HepG2 (cell line): ENCODE measurements around the gene FAM210A. TPM values are rescaled to one million over a fixed set of nuclear protein-coding genes. Genes with fewer than 3 reads are reported as not detected.

ENCODE experiments used
- ATAC-seq: fragments of 200-7000 bp; cut with Tn5 transposase; 3 replicates; pipeline ENCODE4 v1.9.1; 2020; ENCODE audit warnings: mild to moderate bottlenecking, moderate library complexity
- BruUV-seq: library from RNA; stranded (reverse); fragments of 400-500 nt; replicated peaks from 2 replicates; lab custom pipeline; 2021; lab: Mats Ljungman, UMichigan
- CTCF ChIA-PET: fragments of 300-600 bp; formaldehyde crosslinking; extraction: SDS; loops from one replicate; lab custom pipeline; 2021; ENCODE audit warnings: low total read pairs, inconsistent platforms, low intra/inter-chr PET ratio; lab: Yijun Ruan, JAX
- POLR2A ChIA-PET: fragments of 350-600 bp; sonication (Branson Sonifier 250); formaldehyde crosslinking; loops from one replicate; lab custom pipeline; 2020; ENCODE audit warnings: antibody characterized with exemption, inconsistent platforms; lab: Yijun Ruan, JAX
- DNase-seq: peaks from one replicate; pipeline ENCODE4 v3.0.0-alpha.2; 2015; ENCODE audit warnings: low spot score
- FAIRE-seq: peaks from 3 replicates; lab custom pipeline; 2011; peaks lifted over from hg19 to GRCh38; lab: Jason Lieb, UNC
- H2AFZ ChIP-seq: one replicate; pipeline ENCODE4 v1.6.1; 2011; ENCODE audit warnings: low read length, inconsistent platforms
- H3K27ac ChIP-seq: fragments of 300-600 bp; 3 replicates; pipeline ENCODE4 v1.8.0; 2011; ENCODE audit warnings: mixed run types, mild to moderate bottlenecking, mixed read lengths, low read length, inconsistent platforms; ENCODE audit not compliant: insufficient read depth; ENCODE audit errors: extremely low read length
- H3K27me3 ChIP-seq, 2 experiments: fragments of 200-600 bp in 1 of 2; 2 replicates in 1 of 2; 3 replicates in 1 of 2; pipeline versions ENCODE4 v1.6.0 to v1.8.0; 2011; ENCODE audit warnings: low read length in 2 of 2, mild to moderate bottlenecking in 2 of 2, moderate library complexity in 2 of 2, inconsistent platforms in 1 of 2; ENCODE audit not compliant: insufficient read depth in 2 of 2, control insufficient read depth in 1 of 2
- H3K36me3 ChIP-seq, 2 experiments: fragments of 200-600 bp in 1 of 2; replicated peaks in 1 of 2; 2 replicates in 1 of 2; 3 replicates in 1 of 2; pipeline versions ENCODE4 v1.5.1 to v1.8.0; 2011; ENCODE audit warnings: low read length in 2 of 2, inconsistent platforms in 1 of 2; ENCODE audit not compliant: insufficient read depth in 2 of 2, control insufficient read depth in 1 of 2
- H3K4me1 ChIP-seq: 2 replicates; pipeline ENCODE4 v1.5.1; 2012; ENCODE audit warnings: low read length, inconsistent platforms; ENCODE audit not compliant: insufficient read depth
- H3K4me2 ChIP-seq: 2 replicates; pipeline ENCODE4 v1.6.0; 2011; ENCODE audit warnings: low read depth, low read length, inconsistent platforms
- H3K4me3 ChIP-seq, 3 experiments: fragments of 200-600 bp in 1 of 3; sonication (generic), shearing (Covaris generic) in 1 of 3; replicated peaks in 1 of 3; 2 replicates each; pipeline ENCODE4 v1.5.1; 2011 to 2016; ENCODE audit warnings: low read length in 3 of 3, inconsistent platforms in 2 of 3, low read depth in 2 of 3, mild to moderate bottlenecking in 2 of 3, control low read depth in 1 of 3, mixed read lengths in 1 of 3; ENCODE audit not compliant: insufficient read depth in 1 of 3
- H3K79me2 ChIP-seq: one replicate; pipeline ENCODE4 v1.6.1; 2011; ENCODE audit warnings: low read length, inconsistent platforms; ENCODE audit not compliant: insufficient read depth
- H3K9ac ChIP-seq: 2 replicates; pipeline ENCODE4 v1.6.0; 2011; ENCODE audit warnings: mild to moderate bottlenecking, low read depth, low read length, inconsistent platforms; ENCODE audit not compliant: insufficient read depth
- H3K9me3 ChIP-seq: 2 replicates; pipeline ENCODE4 v1.5.1; 2012; ENCODE audit warnings: mild to moderate bottlenecking, low read length
- H4K20me1 ChIP-seq: 2 replicates; pipeline ENCODE4 v1.6.0; 2011; ENCODE audit warnings: inconsistent platforms, mild to moderate bottlenecking, low read length, moderate library complexity; ENCODE audit not compliant: insufficient read depth
- ADNP ChIP-seq: sonication (generic); formaldehyde crosslinking; IDR thresholded peaks from 2 replicates; pipeline ENCODE4 v1.4.0; 2020; ENCODE audit warnings: missing genetic modification reagents
- ARNT2 ChIP-seq: sonication (generic); formaldehyde crosslinking; IDR thresholded peaks from 2 replicates; pipeline ENCODE4 v1.8.0; 2022; ENCODE audit warnings: mild to moderate bottlenecking, low read depth, missing genetic modification reagents, moderate library complexity
- BRD4 ChIP-seq: sonication (generic); formaldehyde crosslinking; IDR thresholded peaks from 2 replicates; pipeline ENCODE4 v1.4.0; 2020; ENCODE audit warnings: missing genetic modification reagents
- ELF4 ChIP-seq: sonication (generic); formaldehyde crosslinking; IDR thresholded peaks from 2 replicates; pipeline ENCODE4 v1.5.0; 2020; ENCODE audit warnings: missing genetic modification reagents, mild to moderate bottlenecking, moderate library complexity, borderline replicate concordance
- IKZF4 ChIP-seq: sonication (generic); formaldehyde crosslinking; IDR thresholded peaks from 2 replicates; pipeline ENCODE4 v1.5.1; 2020; ENCODE audit warnings: borderline replicate concordance, mild to moderate bottlenecking, low read depth, missing genetic modification reagents; ENCODE audit errors: not compliant biosample characterization
- KLF12 ChIP-seq: sonication (generic); formaldehyde crosslinking; IDR thresholded peaks from 2 replicates; pipeline ENCODE4 v1.4.0; 2020; ENCODE audit warnings: missing genetic modification reagents, borderline replicate concordance
- NFKB2 ChIP-seq: sonication (generic); formaldehyde crosslinking; IDR thresholded peaks from 2 replicates; pipeline ENCODE4 v1.4.0; 2020; ENCODE audit warnings: missing genetic modification reagents, borderline replicate concordance
- POLR2A ChIP-seq, 2 experiments: IDR thresholded peaks; 2 replicates each; pipeline ENCODE4 v1.6.1; 2011; ENCODE audit warnings: low read depth in 2 of 2, low read length in 2 of 2, mild to moderate bottlenecking in 1 of 2, moderate library complexity in 1 of 2; ENCODE audit not compliant: insufficient read depth in 1 of 2
- SMARCE1 ChIP-seq: fragments of 450-650 bp; IDR thresholded peaks from 2 replicates; pipeline ENCODE4 v1.6.1; 2017; ENCODE audit warnings: borderline replicate concordance
- SRSF4 ChIP-seq: fragments of 200-400 bp; formaldehyde crosslinking; IDR thresholded peaks from one replicate; pipeline ENCODE4 v1.6.1; 2018; ENCODE audit warnings: mild to moderate bottlenecking, low read depth, low read length, moderate library complexity; ENCODE audit not compliant: poor library complexity, severe bottlenecking
- ZBTB7B ChIP-seq: sonication (generic); formaldehyde crosslinking; IDR thresholded peaks from 2 replicates; pipeline ENCODE4 v1.4.0; 2020; ENCODE audit warnings: missing genetic modification reagents
- ZFP41 ChIP-seq: sonication (generic); formaldehyde crosslinking; IDR thresholded peaks from 2 replicates; pipeline ENCODE4 v1.4.0; 2020; ENCODE audit warnings: mild to moderate bottlenecking, missing genetic modification reagents, borderline replicate concordance
- ZNF772 ChIP-seq: sonication (generic); formaldehyde crosslinking; IDR thresholded peaks from 2 replicates; pipeline ENCODE4 v1.5.0; 2020; ENCODE audit warnings: mild to moderate bottlenecking, missing genetic modification reagents
- WGBS: methylation state at CpG from one replicate; pipeline ENCODE4 v1.1.6; 2017; ENCODE audit warnings: low lambda C conversion rate; 5-methylcytosine and 5-hydroxymethylcytosine counted together
- in situ Hi-C: cut with HindIII; loops from 2 replicates; pipeline ENCODE4 v1.10.0; 2017; ENCODE audit warnings: low pct_unique_long_range_greater_than_20kb; ENCODE audit not compliant: extremely low pct_ligation_motif_present
- intact Hi-C: fragments of 100-400 bp; cut with micrococcal nuclease; formaldehyde crosslinking; loops from one replicate; pipeline ENCODE4 v1.10.0; 2022; ENCODE audit not compliant: unreplicated experiment
- polyA plus RNA-seq, 8 experiments: library from polyadenylated mRNA; depleted of rRNA in 3 of 8; stranded (reverse) in 7 of 8; unstranded in 1 of 8; fragments of >200 nt; fragmentation: Illumina TruSeq in 4 of 8; extraction: Trizol in 4 of 8; gene quantifications; 2 replicates each; pipeline versions ENCODE4 v1.2.1 to v1.2.3, GENCODE V29; 2011 to 2016; ENCODE audit warnings: low read depth in 4 of 8, missing spikeins in 1 of 8, mixed read lengths in 1 of 8; ENCODE audit not compliant: insufficient read depth in 1 of 8
- total RNA-seq, 5 experiments: library from RNA; depleted of rRNA; stranded (reverse); fragments of >200 nt; fragmentation: Illumina TruSeq; extraction: Trizol; gene quantifications; 2 replicates each; pipeline ENCODE4 v1.2.3, GENCODE V29; 2016; ENCODE audit warnings: low read depth in 1 of 5
- TF ChIP-seq, protein P1 (sequence below): sonication (generic); formaldehyde crosslinking; IDR thresholded peaks from 2 replicates; pipeline ENCODE4 v1.5.0; 2020; ENCODE audit warnings: missing genetic modification reagents
- TF ChIP-seq, protein P2 (sequence below): sonication (generic); formaldehyde crosslinking; IDR thresholded peaks from 2 replicates; pipeline ENCODE4 v1.4.0; 2020; ENCODE audit warnings: low read depth, missing genetic modification reagents
- TF ChIP-seq, protein P3 (sequence below): IDR thresholded peaks from 2 replicates; pipeline ENCODE4 v1.6.1; 2018; ENCODE audit warnings: missing genetic modification reagents, mild to moderate bottlenecking, missing compliant biosample characterization

Gene FAM210A
- total and polyA plus RNA-seq, 2 of the 13 experiments (the other 11 are each of a cell fraction or from before 2014, with no cell fraction given) = 33.2 to 37.5 TPM

DNA sequence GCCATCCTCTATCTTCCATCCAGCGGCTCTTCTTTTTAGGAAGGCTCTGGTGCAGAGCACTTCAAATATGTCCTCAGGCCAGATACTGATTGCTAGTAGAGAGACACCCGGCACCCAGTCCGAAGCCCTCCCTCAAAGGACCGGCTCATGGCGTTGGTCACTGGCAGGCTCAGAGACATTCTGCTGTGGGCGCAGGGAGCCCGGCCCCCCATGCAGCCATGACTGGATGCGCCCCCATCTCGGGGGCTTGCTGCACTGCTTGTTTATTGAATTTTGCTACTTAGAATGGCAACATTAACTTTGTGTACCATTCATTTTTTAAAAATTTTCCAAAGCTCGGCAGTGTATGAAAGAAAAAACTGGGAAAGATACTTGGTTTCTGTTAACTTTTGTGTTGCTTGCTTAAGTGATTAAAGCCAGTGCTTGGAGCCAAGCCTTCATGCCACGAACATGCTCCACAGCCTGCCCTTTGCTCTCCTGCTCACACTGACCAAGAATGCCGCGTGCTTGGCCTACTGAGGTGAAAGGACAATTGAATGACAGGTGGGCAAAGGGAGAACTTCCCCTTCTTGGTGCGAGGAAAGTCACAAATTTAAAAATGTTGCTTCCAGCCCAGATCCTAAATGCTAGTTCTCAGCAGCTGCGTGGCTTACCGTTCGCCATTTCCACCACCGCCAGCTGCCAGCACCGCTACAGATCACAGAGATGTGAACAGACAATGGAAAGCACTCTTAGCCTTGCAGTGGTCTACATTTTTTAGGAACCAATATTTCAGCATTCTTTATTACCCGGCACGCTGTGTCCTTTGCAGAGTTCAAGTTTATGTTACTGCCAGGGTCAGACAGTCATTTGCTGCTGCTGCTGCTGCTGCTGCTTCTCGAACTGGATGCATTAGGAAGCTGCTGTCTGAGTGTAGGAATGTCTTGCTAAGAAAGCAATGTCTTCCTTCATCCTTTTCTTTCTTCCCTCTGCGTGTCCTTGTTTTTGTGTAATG, 76.7 kb downstream of the FAM210A start (continued):
- TF ChIP-seq SRSF4 (no peak), NFKB2 (CRISPR knock-in tag) (peak; percentile 35; the same call in 1 of the 2 replicates), KLF12 (no peak), ZNF772 (CRISPR knock-in tag) (no peak), SMARCE1 (no peak), ZBTB7B (CRISPR knock-in tag) (no peak), POLR2A (IDR thresholded peaks at IDR 0.05; ENCODE audit: insufficient read depth in 1 of 2, low read depth in 2 of 2, low read length in 2 of 2) (no peak)
- TF ChIP-seq, protein P1, sequence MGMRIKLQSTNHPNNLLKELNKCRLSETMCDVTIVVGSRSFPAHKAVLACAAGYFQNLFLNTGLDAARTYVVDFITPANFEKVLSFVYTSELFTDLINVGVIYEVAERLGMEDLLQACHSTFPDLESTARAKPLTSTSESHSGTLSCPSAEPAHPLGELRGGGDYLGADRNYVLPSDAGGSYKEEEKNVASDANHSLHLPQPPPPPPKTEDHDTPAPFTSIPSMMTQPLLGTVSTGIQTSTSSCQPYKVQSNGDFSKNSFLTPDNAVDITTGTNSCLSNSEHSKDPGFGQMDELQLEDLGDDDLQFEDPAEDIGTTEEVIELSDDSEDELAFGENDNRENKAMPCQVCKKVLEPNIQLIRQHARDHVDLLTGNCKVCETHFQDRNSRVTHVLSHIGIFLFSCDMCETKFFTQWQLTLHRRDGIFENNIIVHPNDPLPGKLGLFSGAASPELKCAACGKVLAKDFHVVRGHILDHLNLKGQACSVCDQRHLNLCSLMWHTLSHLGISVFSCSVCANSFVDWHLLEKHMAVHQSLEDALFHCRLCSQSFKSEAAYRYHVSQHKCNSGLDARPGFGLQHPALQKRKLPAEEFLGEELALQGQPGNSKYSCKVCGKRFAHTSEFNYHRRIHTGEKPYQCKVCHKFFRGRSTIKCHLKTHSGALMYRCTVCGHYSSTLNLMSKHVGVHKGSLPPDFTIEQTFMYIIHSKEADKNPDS = no peak

DNA sequence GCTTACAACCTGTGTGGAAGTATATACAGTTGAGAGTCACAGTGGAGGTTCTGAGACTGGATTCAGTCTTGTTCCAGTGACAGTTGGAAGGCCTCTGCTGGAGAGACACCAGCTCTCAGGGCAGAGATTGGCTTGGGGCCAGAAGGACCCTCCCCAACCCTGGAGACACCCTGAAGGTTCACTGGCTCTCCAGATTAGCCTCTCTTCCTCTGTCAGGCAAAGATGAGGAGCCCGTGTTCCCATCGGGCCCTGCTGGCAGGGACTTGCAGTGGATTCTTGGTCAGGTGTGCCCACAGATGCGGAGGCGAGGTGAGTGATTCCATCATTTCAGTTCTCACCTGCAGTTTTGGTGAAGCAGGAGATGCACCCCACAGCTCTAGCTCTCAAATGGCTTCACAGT, 78.6 kb downstream of the FAM210A start:
- Histone ChIP-seq H3K27me3 (no peaks in the 10 kb centered on the region), H3K4me2 (no peak overlapping the region), H3K4me1 (peaks cover 12% of the 10 kb centered on the region), H3K9me3 (no peaks in the 10 kb centered on the region), H4K20me1 (no peaks in the 10 kb centered on the region), H2AFZ (no peak overlapping the region), H3K27ac (no peak overlapping the region), H3K4me3 (no peak overlapping the region), H3K36me3 (no peaks in the 10 kb centered on the region), H3K79me2 (no peaks in the 10 kb centered on the region), H3K9ac (no peak overlapping the region)
- in situ Hi-C loops = loop anchor here (25.0 kb wide), 2 partner anchors 435 to 635 kb away; partner anchors contain the start of gene LDLRAD4
- ATAC-seq (no peak), FAIRE-seq (no peak), DNase-seq (no peak)
- CTCF ChIA-PET = no interaction called here
- POLR2A ChIA-PET = no interaction called here
- WGBS = 100% methylated on average over 1 of the region's 4 CpGs
- BruUV-seq = no TSS peak
- intact Hi-C loops = no loop called here
- TF ChIP-seq BRD4 (no peak), IKZF4 (no peak), ZFP41 (CRISPR knock-in tag) (no peak), ELF4 (CRISPR knock-in tag) (no peak), ADNP (CRISPR knock-in tag) (no peak), ARNT2 (CRISPR knock-in tag) (no peak)
- TF ChIP-seq, protein P2, sequence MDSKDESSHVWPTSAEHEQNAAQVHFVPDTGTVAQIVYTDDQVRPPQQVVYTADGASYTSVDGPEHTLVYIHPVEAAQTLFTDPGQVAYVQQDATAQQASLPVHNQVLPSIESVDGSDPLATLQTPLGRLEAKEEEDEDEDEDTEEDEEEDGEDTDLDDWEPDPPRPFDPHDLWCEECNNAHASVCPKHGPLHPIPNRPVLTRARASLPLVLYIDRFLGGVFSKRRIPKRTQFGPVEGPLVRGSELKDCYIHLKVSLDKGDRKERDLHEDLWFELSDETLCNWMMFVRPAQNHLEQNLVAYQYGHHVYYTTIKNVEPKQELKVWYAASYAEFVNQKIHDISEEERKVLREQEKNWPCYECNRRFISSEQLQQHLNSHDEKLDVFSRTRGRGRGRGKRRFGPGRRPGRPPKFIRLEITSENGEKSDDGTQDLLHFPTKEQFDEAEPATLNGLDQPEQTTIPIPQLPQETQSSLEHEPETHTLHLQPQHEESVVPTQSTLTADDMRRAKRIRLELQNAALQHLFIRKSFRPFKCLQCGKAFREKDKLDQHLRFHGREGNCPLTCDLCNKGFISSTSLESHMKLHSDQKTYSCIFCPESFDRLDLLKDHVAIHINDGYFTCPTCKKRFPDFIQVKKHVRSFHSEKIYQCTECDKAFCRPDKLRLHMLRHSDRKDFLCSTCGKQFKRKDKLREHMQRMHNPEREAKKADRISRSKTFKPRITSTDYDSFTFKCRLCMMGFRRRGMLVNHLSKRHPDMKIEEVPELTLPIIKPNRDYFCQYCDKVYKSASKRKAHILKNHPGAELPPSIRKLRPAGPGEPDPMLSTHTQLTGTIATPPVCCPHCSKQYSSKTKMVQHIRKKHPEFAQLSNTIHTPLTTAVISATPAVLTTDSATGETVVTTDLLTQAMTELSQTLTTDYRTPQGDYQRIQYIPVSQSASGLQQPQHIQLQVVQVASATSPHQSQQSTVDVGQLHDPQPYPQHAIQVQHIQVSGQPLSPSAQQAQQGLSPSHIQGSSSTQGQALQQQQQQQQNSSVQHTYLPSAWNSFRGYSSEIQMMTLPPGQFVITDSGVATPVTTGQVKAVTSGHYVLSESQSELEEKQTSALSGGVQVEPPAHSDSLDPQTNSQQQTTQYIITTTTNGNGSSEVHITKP (CRISPR knock-in tag) = no peak
- TF ChIP-seq, protein P3, sequence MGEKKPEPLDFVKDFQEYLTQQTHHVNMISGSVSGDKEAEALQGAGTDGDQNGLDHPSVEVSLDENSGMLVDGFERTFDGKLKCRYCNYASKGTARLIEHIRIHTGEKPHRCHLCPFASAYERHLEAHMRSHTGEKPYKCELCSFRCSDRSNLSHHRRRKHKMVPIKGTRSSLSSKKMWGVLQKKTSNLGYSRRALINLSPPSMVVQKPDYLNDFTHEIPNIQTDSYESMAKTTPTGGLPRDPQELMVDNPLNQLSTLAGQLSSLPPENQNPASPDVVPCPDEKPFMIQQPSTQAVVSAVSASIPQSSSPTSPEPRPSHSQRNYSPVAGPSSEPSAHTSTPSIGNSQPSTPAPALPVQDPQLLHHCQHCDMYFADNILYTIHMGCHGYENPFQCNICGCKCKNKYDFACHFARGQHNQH (CRISPR knock-in tag) = no peak
